Renal cortex interstitium (tissue), 3 donors: ENCODE results near the gene PRDX2. TPM values are rescaled to one million over a fixed set of nuclear protein-coding genes. Genes with fewer than 3 reads are reported as not detected.

Experiments used
- polyA plus RNA-seq, 3 donors: library from polyadenylated mRNA; unstranded; fragments of 120-200 nt; gene quantifications; one replicate each; pipeline ENCODE4 v1.2.1, GENCODE V29; 2013; ENCODE audit not compliant: insufficient read length in 3 of 3

PRDX2 gene
- polyA plus RNA-seq, 3 donors, result 283 to 360 (median 327) TPM

Other genes with a start within 250 kb of the PRDX2 start
- 1 to 10 TPM; 4.3 to 5.0 (median 4.4) TPM for gene ZNF490, start 191.0 kb downstream of the PRDX2 start, polyA plus RNA-seq
- gene ZNF791, start 190.9 kb downstream of the PRDX2 start, polyA plus RNA-seq, result 10 to 100 TPM; 20.0 to 26.8 (median 26.7) TPM
- 10 to 100 TPM; 28.6 to 38.1 (median 31.5) TPM for gene MAN2B1, start 135.1 kb downstream of the PRDX2 start, polyA plus RNA-seq
- gene WDR83, start 135.0 kb downstream of the PRDX2 start, polyA plus RNA-seq, result 10 to 100 TPM; 13.7 to 26.0 (median 17.8) TPM
- gene DHPS, start 119.9 kb downstream of the PRDX2 start, polyA plus RNA-seq, result 100 to 1,000 TPM in 1 of 3 donors, 10 to 100 TPM in 2; 68.5 to 103 (median 83.0) TPM
- under 1 TPM in 2 of 3 donors, not detected in 1; 0.45 to 0.55 TPM for gene GNG14, start 113.8 kb downstream of the PRDX2 start, polyA plus RNA-seq
- 10 to 100 TPM; 12.2 to 17.0 (median 15.1) TPM for gene FBXW9, start 105.2 kb downstream of the PRDX2 start, polyA plus RNA-seq
- gene TNPO2, start 77.9 kb downstream of the PRDX2 start, polyA plus RNA-seq, result 10 to 100 TPM; 66.7 to 81.9 (median 79.3) TPM
- gene TRIR, start 67.1 kb downstream of the PRDX2 start, polyA plus RNA-seq, result 100 to 1,000 TPM; 150 to 204 (median 184) TPM
- gene GET3, start 64.3 kb downstream of the PRDX2 start, polyA plus RNA-seq, result 10 to 100 TPM; 76.6 to 94.6 (median 82.7) TPM
- gene BEST2, start 50.0 kb downstream of the PRDX2 start, polyA plus RNA-seq, result under 1 TPM; 0.08 to 0.13 (median 0.09) TPM
- gene HOOK2, start 26.2 kb downstream of the PRDX2 start, polyA plus RNA-seq, result 10 to 100 TPM; 43.8 to 89.3 (median 56.4) TPM
- 10 to 100 TPM; 32.8 to 50.1 (median 44.2) TPM for gene JUNB, start 10.3 kb downstream of the PRDX2 start, polyA plus RNA-seq
- gene THSD8, start 269 bp upstream of the PRDX2 start, polyA plus RNA-seq, result 1 to 10 TPM; 4.7 to 9.0 (median 6.7) TPM
- gene RNASEH2A, start 4.8 kb upstream of the PRDX2 start, polyA plus RNA-seq, result 10 to 100 TPM; 29.4 to 44.1 (median 34.0) TPM
- under 1 TPM in 1 of 3 donors, not detected in 2; 0.14 TPM for gene RTBDN, start 32.8 kb upstream of the PRDX2 start, polyA plus RNA-seq
- gene MAST1, start 36.7 kb upstream of the PRDX2 start, polyA plus RNA-seq, result 1 to 10 TPM; 1.0 to 1.3 (median 1.1) TPM
- gene DNASE2, start 79.6 kb upstream of the PRDX2 start, polyA plus RNA-seq, result 10 to 100 TPM; 10.2 to 12.6 (median 11.7) TPM
- under 1 TPM; 0.27 to 0.59 (median 0.32) TPM for gene KLF1, start 85.4 kb upstream of the PRDX2 start, polyA plus RNA-seq
- gene GCDH, start 89.4 kb upstream of the PRDX2 start, polyA plus RNA-seq, result 10 to 100 TPM; 31.9 to 38.3 (median 33.4) TPM
- gene SYCE2, start 117.5 kb upstream of the PRDX2 start, polyA plus RNA-seq, result 1 to 10 TPM; 3.0 to 4.5 (median 3.1) TPM
- gene FARSA, start 131.9 kb upstream of the PRDX2 start, polyA plus RNA-seq, result 10 to 100 TPM; 41.2 to 58.6 (median 52.8) TPM
- gene CALR, start 136.8 kb upstream of the PRDX2 start, polyA plus RNA-seq, result 100 to 1,000 TPM; 842 to 975 (median 894) TPM
- gene RAD23A, start 144.1 kb upstream of the PRDX2 start, polyA plus RNA-seq, result 10 to 100 TPM; 63.4 to 87.5 (median 85.0) TPM
- 10 to 100 TPM; 27.4 to 45.9 (median 40.6) TPM for gene GADD45GIP1, start 155.4 kb upstream of the PRDX2 start, polyA plus RNA-seq
- gene DAND5, start 167.8 kb upstream of the PRDX2 start, polyA plus RNA-seq, result under 1 TPM in 2 of 3 donors, not detected in 1; 0.07 to 0.18 TPM
- 10 to 100 TPM; 12.0 to 21.6 (median 21.3) TPM for gene NFIX, start 193.7 kb upstream of the PRDX2 start, polyA plus RNA-seq